GM21528 (cell line): ENCODE data around the gene HDGF.
"Not testable (repeated sequence)": the region's sequence is repeated elsewhere in the genome, so short reads cannot be mapped to it uniquely, and the experiment has no call there.

ENCODE experiments used
- ATAC-seq: cut with Tn5 transposase; IDR thresholded peaks from one replicate; pipeline ENCODE4 v1.9.1; 2021; ENCODE audit warnings: mild to moderate bottlenecking, moderate library complexity; ENCODE audit not compliant: unreplicated experiment, low FRiP score

HDGF gene

GRCh38 chr1:156767879-156768604, 16.6 kb upstream of the HDGF start:
- ATAC-seq: peak; percentile 8

GRCh38 chr1:156767101-156767878, 15.8 kb upstream of the HDGF start, which contains the start of gene PRCC:
TSS of gene PRCC (plus strand) at chr1:156767535. CDS start at chr1:156767772, 237 bp downstream.
- ATAC-seq: peak; percentile 93

GRCh38 chr1:156766298-156767100, 15.0 kb upstream of the HDGF start:
- ATAC-seq: peak; percentile 27

GRCh38 chr1:156765666-156766065, 14.2 kb upstream of the HDGF start:
- ATAC-seq: no peak

- ATAC-seq: not testable (repeated sequence)
These were observed 13.7 kb upstream of the HDGF start for GRCh38 chr1:156765136-156765535.

GRCh38 chr1:156760796-156761104, 9.3 kb upstream of the HDGF start:
- ATAC-seq: no peak

- no peak for ATAC-seq
These were observed 8.8 kb upstream of the HDGF start for GRCh38 chr1:156760092-156760795.

- not testable (repeated sequence) for ATAC-seq
These were observed 6.2 kb upstream of the HDGF start for GRCh38 chr1:156757572-156758253.

GRCh38 chr1:156756355-156756754, 4.9 kb upstream of the HDGF start:
- no peak for ATAC-seq

- no peak for ATAC-seq
These were observed 4.1 kb upstream of the HDGF start for GRCh38 chr1:156755527-156755950.

GRCh38 chr1:156754219-156754618, 2.7 kb upstream of the HDGF start:
- ATAC-seq: no peak

- no peak for ATAC-seq
These were observed 1.5 kb upstream of the HDGF start for GRCh38 chr1:156752843-156753482.

- ATAC-seq: peak; percentile 46
These were observed 444 bp upstream of the HDGF start for GRCh38 chr1:156751757-156752481.

GRCh38 chr1:156750711-156751450, 594 bp downstream of the HDGF start:
- peak; percentile 30 for ATAC-seq

GRCh38 chr1:156750191-156750672, 1.2 kb downstream of the HDGF start:
- no peak for ATAC-seq

- no peak for ATAC-seq
These were observed 1.9 kb downstream of the HDGF start for GRCh38 chr1:156749419-156750118.

GRCh38 chr1:156748670-156749418, 2.6 kb downstream of the HDGF start:
- ATAC-seq: no peak
